Activated T-helper 1 cell treated with anti-CD3 and anti-CD28 coated beads, Interleukin-2, amount 50 U/mL, for 16 hours (primary cell): ENCODE measurements around the gene KAT8.
"Not testable (repeated sequence)": the region's sequence is repeated elsewhere in the genome, so short reads cannot be mapped to it uniquely, and the experiment has no call there.

ENCODE experiments used
- DNase-seq, 2 donors: peaks; one replicate each; pipeline ENCODE4 v3.0.0-alpha.2; 2020; ENCODE audit warnings: low read depth in 1 of 2, low spot score in 1 of 2

The KAT8 gene

DNA sequence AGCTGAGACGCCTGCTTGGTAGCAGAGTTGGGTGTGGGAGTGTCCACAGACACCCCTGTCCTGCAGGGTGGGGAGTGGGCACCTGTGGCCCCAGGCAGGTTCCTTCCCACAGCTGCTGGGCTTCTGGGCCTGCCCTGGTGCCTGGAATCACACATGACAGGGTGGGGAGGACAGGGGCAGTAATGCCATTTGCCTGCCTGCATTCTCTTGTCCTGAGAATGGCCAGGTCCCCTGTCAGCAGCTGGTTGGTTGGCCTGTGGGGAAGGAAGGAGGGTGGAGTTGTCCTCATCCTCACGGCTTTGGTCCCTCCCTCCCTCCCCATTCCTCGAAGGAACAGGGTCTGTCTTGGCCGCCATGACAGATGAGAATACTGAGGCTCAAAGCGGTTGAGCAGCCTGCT, 33.9 kb upstream of the KAT8 start:
- DNase-seq, result no peak

DNA sequence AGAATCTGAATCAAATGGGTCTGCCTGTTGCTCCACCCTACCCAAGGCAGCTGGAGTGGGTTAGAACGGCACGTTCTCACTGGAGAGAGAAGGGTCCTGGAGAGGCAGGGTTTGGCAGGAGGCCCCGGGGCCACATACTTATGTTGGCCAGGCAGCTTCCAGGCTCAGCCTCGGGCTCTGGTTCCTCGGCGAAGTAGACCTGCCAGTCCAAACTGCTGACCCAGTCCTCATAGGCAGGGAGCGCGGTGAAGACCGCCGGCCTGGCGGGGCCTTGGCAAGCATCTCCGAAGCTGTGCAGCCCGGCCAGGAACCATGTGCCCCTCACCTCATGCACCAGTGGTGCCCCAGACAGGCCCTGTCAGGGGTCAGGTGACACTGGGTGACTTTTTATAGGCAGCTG, 33.5 kb upstream of the KAT8 start:
- no peak for DNase-seq

- DNase-seq, result no peak
These were observed 32.7 kb upstream of the KAT8 start for GRCh38 chr16:31084584-31085302.

GRCh38 chr16:31085411-31085810, 32.1 kb upstream of the KAT8 start:
- no peak for DNase-seq

DNA sequence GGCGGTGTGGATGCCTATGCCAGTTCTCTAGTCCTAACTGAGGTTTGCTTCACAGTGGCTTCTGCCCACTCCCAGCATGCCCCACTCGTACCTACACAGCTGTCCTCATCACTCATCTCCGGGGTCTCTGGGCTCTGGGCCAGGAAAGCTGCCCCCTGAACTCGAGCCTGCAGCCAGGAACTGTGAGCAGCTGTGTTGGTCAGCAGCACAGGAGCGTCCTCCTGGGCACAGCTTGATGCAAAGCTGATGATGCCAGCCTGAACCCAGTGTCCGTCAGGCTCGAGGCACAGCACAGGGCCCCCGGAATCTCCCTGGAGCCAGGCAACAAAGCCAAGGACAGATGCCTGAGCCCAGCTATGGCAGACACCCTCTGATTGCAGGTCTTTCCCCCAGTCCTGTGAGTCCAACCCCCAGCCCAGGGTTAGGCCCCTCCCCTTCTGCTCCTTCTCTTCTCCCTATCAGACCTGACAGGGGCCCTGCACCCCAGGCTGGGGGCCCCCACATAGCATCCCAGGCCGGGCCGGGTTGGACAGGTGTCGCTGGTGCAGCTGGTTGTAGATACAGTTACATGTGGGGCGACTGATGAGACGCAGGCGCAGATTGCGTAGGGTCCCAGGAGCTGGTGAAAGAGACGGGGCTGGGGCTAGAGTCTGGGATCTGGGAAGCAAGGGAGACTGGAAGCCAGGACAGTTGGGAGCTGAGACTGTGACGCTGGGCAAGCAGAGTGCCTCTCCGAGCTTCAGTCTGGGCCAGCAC, 31.4 kb upstream of the KAT8 start:
- DNase-seq, result no peak

- DNase-seq, result no peak
These were observed 30.9 kb upstream of the KAT8 start for GRCh38 chr16:31086629-31086906.

DNA sequence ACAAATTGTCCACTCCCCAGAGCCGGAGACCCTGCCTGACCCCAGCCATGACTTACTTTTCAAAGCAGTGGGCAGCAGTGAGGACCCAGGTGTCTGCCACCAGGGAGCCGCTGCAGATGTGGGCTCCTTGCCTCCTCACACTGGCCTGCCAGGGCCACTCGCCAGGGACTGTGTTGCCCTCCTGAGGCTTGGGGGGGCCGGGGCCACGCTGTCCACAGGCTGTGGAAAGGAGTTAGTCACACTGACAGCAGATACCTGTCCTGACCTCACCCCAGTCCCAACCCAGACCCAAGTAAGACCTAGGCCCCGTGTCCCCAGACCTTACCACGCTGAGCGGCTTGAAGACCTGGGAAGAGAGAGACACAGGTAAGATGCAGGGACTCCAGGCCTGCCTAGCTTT, 30.0 kb upstream of the KAT8 start:
- no peak for DNase-seq

- no peak for DNase-seq
These were observed 29.5 kb upstream of the KAT8 start for GRCh38 chr16:31087971-31088370.

GRCh38 chr16:31088459-31089183, 28.8 kb upstream of the KAT8 start, which contains the start of gene PRSS53:
Gene PRSS53 (minus strand): TSS chr16:31088943. CDS start chr16:31088809, 134 bp downstream.
- no peak for DNase-seq

- no peak for DNase-seq
These were observed 28.3 kb upstream of the KAT8 start for GRCh38 chr16:31089199-31089598.

- DNase-seq, result no peak
These were observed 26.9 kb upstream of the KAT8 start for GRCh38 chr16:31090540-31090939.

DNA sequence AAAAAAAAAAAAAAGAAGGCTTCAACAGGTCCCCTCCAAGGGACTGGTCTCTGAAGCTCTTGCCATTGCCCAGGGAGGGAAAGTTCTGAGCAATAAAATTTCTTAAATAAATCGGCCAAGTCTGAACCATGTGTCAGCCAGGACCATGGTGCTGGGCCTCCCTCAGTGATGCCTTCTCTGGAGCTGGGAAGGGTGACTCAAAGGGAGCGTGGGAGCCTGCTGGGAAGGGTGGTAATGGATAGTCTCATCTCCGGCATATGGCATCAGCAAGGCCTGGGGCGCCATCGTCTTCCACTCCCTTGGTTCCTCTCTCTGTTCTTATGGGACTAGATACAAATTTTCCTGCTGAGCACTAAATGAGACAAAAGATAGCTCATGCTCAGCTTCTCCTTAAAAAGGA, 25.1 kb upstream of the KAT8 start:
- DNase-seq, result no peak

DNA sequence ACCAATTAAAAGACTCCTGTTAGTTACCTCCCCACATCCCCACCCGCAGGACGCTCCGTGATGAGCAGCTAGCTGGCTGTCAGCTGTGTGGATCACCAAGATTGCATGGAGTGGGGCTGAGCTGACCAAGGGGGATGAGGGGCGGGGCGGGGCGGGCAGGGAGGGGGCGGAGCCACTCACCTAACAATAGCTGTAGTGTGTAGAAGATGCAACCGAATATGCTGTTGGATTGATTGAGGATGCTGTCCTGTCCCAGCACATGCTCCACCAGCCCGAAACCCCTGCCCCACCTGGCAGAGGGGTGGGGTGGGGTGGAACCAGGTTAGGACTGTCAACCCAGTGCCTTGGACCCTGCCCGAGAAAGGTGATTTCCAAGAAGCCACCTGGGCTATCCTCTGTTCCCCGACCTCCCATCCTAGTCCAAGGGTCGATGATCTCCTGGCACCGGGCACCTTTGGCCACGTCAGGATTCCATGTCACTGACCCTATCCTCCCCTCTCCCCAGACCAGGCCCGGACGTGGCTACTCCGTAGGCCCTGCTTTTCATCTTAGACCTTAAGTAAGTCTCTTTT, 24.2 kb upstream of the KAT8 start:
- no peak for DNase-seq

DNA sequence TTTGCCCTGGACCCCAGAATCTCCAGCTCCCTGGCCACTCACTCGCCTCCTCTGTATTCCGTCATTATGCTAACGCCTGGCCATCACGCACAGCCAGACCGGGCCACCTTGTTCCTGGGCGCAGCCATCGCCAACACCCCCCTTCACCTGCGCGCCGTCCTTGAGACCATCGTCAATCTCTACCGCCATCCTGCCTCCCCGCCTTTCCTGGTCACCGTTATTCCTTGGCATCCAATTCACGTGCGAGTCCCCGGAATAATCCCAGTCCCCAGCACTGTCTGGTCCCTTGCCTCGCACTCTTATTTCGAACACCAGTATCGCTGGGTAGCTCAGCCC, 23.4 kb upstream of the KAT8 start:
- no peak for DNase-seq

GRCh38 chr16:31094424-31095120, 22.9 kb upstream of the KAT8 start, which contains the start of gene VKORC1:
Gene VKORC1 (minus strand): TSS chr16:31094797. CDS start chr16:31094729, 68 bp downstream.
- DNase-seq, result peak; percentile 77 to 80

DNA sequence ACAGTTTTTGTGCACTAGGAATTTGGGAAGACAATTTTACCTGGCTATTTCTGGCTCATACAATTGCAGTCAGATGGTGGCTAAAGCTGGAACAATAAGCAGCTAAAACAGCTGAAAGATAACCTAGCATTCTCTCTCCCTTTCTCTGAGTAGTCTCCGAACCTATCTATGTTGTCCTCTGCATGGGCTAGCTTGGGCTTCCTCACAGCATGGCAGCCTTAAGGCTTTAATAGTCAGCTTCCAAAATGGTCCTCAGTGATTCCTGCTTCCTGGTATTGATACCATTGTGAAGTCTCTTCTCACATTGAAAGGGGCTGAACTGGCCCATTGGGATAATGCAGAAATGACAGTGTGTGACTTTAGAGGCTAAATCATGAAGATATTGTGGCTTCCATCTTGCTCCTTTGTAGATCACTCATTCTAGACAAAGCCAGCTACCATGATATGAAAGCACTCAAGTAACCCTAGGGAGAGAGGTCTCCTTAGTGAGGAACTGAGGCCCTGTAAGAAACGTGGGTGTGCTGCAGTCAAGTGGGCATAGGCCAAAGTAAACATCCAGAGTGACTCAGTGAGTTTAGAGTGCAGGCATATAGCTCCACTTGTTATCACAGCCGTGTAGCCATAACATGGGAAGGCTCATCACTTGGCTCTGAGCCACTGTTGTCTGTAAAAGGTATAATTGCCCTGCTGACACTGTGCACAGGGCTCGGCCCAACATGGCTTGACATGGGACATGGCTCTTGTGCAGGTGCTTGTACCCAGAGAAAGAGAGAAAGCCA, 17.4 kb upstream of the KAT8 start:
- DNase-seq, result no peak

GRCh38 chr16:31100876-31101641, 16.4 kb upstream of the KAT8 start:
- not testable (repeated sequence) for DNase-seq

DNA sequence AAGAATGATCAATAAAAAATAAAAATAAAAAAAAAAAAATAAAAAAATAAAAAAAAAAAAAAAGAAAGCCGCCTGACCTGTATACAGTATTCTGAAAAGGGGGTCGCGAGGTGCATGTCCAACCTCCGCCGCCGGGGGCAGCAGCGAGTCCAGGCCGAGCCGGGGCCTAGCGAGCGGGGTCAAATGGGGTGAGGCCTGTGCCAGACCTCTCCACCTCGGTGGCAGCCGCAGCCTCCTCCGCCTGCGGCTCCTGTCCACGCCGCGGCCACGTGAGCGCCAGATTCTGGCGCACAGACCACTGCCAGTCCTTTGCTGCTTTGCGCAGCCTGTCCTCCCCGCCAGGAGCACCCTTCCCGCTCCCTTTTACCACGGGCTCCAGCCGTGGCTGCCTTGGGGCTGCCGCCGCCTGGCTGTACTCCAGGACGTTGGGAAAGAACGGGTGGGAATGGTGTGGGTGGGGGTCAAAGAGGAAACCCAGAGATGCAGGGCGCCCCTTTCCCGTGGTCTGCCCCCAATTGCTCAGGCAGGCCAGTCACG, 11.7 kb upstream of the KAT8 start:
- DNase-seq, result peak; percentile 62 to 63
